Measurements from ENCODE around the gene CNTRL.

- TF ChIP-seq, protein P1, sequence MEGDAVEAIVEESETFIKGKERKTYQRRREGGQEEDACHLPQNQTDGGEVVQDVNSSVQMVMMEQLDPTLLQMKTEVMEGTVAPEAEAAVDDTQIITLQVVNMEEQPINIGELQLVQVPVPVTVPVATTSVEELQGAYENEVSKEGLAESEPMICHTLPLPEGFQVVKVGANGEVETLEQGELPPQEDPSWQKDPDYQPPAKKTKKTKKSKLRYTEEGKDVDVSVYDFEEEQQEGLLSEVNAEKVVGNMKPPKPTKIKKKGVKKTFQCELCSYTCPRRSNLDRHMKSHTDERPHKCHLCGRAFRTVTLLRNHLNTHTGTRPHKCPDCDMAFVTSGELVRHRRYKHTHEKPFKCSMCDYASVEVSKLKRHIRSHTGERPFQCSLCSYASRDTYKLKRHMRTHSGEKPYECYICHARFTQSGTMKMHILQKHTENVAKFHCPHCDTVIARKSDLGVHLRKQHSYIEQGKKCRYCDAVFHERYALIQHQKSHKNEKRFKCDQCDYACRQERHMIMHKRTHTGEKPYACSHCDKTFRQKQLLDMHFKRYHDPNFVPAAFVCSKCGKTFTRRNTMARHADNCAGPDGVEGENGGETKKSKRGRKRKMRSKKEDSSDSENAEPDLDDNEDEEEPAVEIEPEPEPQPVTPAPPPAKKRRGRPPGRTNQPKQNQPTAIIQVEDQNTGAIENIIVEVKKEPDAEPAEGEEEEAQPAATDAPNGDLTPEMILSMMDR (IDR thresholded peaks at IDR 0.05), result no peak
- TF ChIP-seq ESRRA (IDR thresholded peaks at IDR 0.05; ENCODE audit: borderline replicate concordance, low read length) (no peak), POLR2A (IDR thresholded peaks at IDR 0.05; ENCODE audit: low read length) (no peak), CBX2 (IDR thresholded peaks at IDR 0.05; ENCODE audit: borderline replicate concordance, low read depth) (no peak), RAD21 (conservative IDR thresholded peaks at IDR 0.05 in 1 of 2, IDR thresholded peaks at IDR 0.05 in 1 of 2) (no peak), ZNF302 (CRISPR knock-in tag; IDR thresholded peaks at IDR 0.05) (no peak), RCOR1 (IDR thresholded peaks at IDR 0.05; ENCODE audit: low read depth, low read length) (no peak), EP300 (IDR thresholded peaks at IDR 0.05) (no peak), ELK1 (IDR thresholded peaks at IDR 0.05; ENCODE audit: low read depth, low read length) (no peak), RFX5 (IDR thresholded peaks at IDR 0.05) (no peak), NFE2L2 (conservative IDR thresholded peaks at IDR 0.05; ENCODE audit: low read length) (no peak), KDM5A (IDR thresholded peaks at IDR 0.05) (no peak), MAFK (IDR thresholded peaks at IDR 0.05; ENCODE audit: partially characterized antibody) (no peak)
Measured at GRCh38 chr9:121225240-121225639, 150.5 kb downstream of the CNTRL start.
